SK-N-SH (cell line): ENCODE measurements around the gene ATOH1. TPM values are rescaled to one million over a fixed set of nuclear protein-coding genes. Genes with fewer than 3 reads are reported as not detected.

Source experiments
- CTCF ChIA-PET: fragments of 300-600, 350-600 bp; formaldehyde crosslinking; extraction: SDS; loops from one replicate; lab custom pipeline; 2021; lab: Yijun Ruan, JAX
- POLR2A ChIA-PET: fragments of 350-600 bp; sonication (Branson Sonifier 250); formaldehyde crosslinking; extraction: SDS; loops from one replicate; lab custom pipeline; 2020; ENCODE audit warnings: antibody characterized with exemption, inconsistent platforms; lab: Yijun Ruan, JAX
- DNase-seq: peaks from one replicate; pipeline ENCODE4 v3.0.0; 2012
- H2AFZ ChIP-seq: fragments of 200-600 bp; sonication (generic); 2 replicates; pipeline ENCODE4 v1.8.1; 2016; ENCODE audit warnings: antibody characterized with exemption, mild to moderate bottlenecking, low read depth
- H3F3A ChIP-seq: fragments of 200-600 bp; sonication (generic); replicated peaks from 2 replicates; pipeline ENCODE3; 2016; ENCODE audit warnings: antibody characterized with exemption, mild to moderate bottlenecking; ENCODE audit not compliant: insufficient read depth
- H3K27ac ChIP-seq, 2 experiments: fragments of 200-500 bp in 1 of 2; fragments of 200-600 bp in 1 of 2; sonication (Bioruptor generic) in 1 of 2; sonication (generic), shearing (Covaris generic) in 1 of 2; 2 replicates each; pipeline versions ENCODE4 v1.5.1 to v1.6.1; 2014 to 2016; ENCODE audit warnings: low read depth in 2 of 2, inconsistent platforms in 1 of 2, low read length in 1 of 2, mild to moderate bottlenecking in 1 of 2, mixed read lengths in 1 of 2
- H3K27me3 ChIP-seq: fragments of 200-600 bp; sonication (generic), shearing (Covaris generic); 2 replicates; pipeline ENCODE4 v1.6.1; 2016; ENCODE audit warnings: mixed run types; ENCODE audit not compliant: insufficient read depth
- H3K36me3 ChIP-seq, 2 experiments: fragments of 200-500 bp in 1 of 2; fragments of 200-600 bp in 1 of 2; sonication (Bioruptor generic) in 1 of 2; sonication (generic) in 1 of 2; replicated peaks in 1 of 2; 2 replicates each; pipeline versions ENCODE3 to v1.5.1; 2014 to 2016; ENCODE audit warnings: low read length in 1 of 2, mild to moderate bottlenecking in 1 of 2; ENCODE audit not compliant: insufficient read depth in 2 of 2, control insufficient read depth in 1 of 2
- H3K4me1 ChIP-seq, 2 experiments: fragments of 200-500 bp in 1 of 2; fragments of 200-600 bp in 1 of 2; sonication (Bioruptor generic) in 1 of 2; sonication (generic), shearing (Covaris generic) in 1 of 2; 2 replicates each; pipeline versions ENCODE4 v1.5.1 to v1.6.1; 2014 to 2016; ENCODE audit warnings: low read depth in 1 of 2, low read length in 1 of 2, mixed run types in 1 of 2; ENCODE audit not compliant: insufficient read depth in 2 of 2, control insufficient read depth in 1 of 2
- H3K4me2 ChIP-seq: fragments of 200-600 bp; sonication (generic), shearing (Covaris generic); 2 replicates; pipeline ENCODE4 v1.6.1; 2017; ENCODE audit warnings: mixed run types
- H3K4me3 ChIP-seq, 2 experiments: fragments of 200-500 bp in 1 of 2; fragments of 200-600 bp in 1 of 2; sonication (Bioruptor generic) in 1 of 2; sonication (generic), shearing (Covaris generic) in 1 of 2; 2 replicates each; pipeline versions ENCODE4 v1.5.1 to v1.8.1; 2014 to 2016; ENCODE audit warnings: low read depth in 2 of 2, inconsistent platforms in 1 of 2, low read length in 1 of 2, mild to moderate bottlenecking in 1 of 2, mixed read lengths in 1 of 2, moderate library complexity in 1 of 2
- H3K79me2 ChIP-seq: fragments of 200-600 bp; sonication (generic); 2 replicates; pipeline ENCODE4 v1.8.1; 2017; ENCODE audit warnings: mild to moderate bottlenecking; ENCODE audit not compliant: insufficient read depth
- H3K9ac ChIP-seq: fragments of 200-600 bp; sonication (generic); 2 replicates; pipeline ENCODE4 v1.6.1; 2017; ENCODE audit warnings: mixed run types
- H3K9me2 ChIP-seq: fragments of 200-600 bp; sonication (generic); 2 replicates; pipeline ENCODE4 v1.6.1; 2017; ENCODE audit warnings: mixed run types
- H3K9me3 ChIP-seq: fragments of 200-600 bp; sonication (generic); 2 replicates; pipeline ENCODE4 v1.6.1; 2017; ENCODE audit warnings: mixed run types, mild to moderate bottlenecking, moderate library complexity
- H4K20me1 ChIP-seq: fragments of 200-600 bp; sonication (generic); 2 replicates; pipeline ENCODE4 v1.6.1; 2017; ENCODE audit warnings: mild to moderate bottlenecking, mixed run types; ENCODE audit not compliant: insufficient read depth
- ELF1 ChIP-seq: IDR thresholded peaks from 2 replicates; pipeline ENCODE4 v1.4.0; 2012
- FOXJ3 ChIP-seq: sonication (generic); formaldehyde crosslinking; IDR thresholded peaks from 2 replicates; pipeline ENCODE4 v1.5.1; 2020; ENCODE audit warnings: mild to moderate bottlenecking, missing genetic modification reagents
- GATA2 ChIP-seq: sonication (generic); formaldehyde crosslinking; IDR thresholded peaks from 2 replicates; pipeline ENCODE4 v1.5.0; 2020; ENCODE audit warnings: mild to moderate bottlenecking, missing genetic modification reagents
- IRF3 ChIP-seq: fragments of 150-350 bp; IDR thresholded peaks from 2 replicates; pipeline ENCODE4 v1.6.1; 2016; ENCODE audit warnings: mild to moderate bottlenecking, low read depth, low read length
- JUND ChIP-seq: IDR thresholded peaks from 2 replicates; pipeline ENCODE4 v1.4.0; 2012
- MAX ChIP-seq: IDR thresholded peaks from 2 replicates; pipeline ENCODE4 v1.4.0; 2012; ENCODE audit warnings: low read depth
- MEF2A ChIP-seq: IDR thresholded peaks from 2 replicates; pipeline ENCODE4 v1.4.0; 2012; ENCODE audit warnings: low read depth, borderline replicate concordance
- MXI1 ChIP-seq: IDR thresholded peaks from 2 replicates; pipeline ENCODE4 v1.6.1; 2012; ENCODE audit warnings: mild to moderate bottlenecking, low read depth, low read length, improper control_type of control experiment
- NRF1 ChIP-seq: IDR thresholded peaks from 2 replicates; pipeline ENCODE4 v1.6.1; 2012; ENCODE audit warnings: low read depth, mild to moderate bottlenecking, low read length
- RCOR1 ChIP-seq: fragments of 150-350 bp; IDR thresholded peaks from 2 replicates; pipeline ENCODE4 v1.6.1; 2017; ENCODE audit warnings: antibody characterized with exemption, low read length
- REST ChIP-seq: IDR thresholded peaks from 2 replicates; pipeline ENCODE4 v1.6.1; 2012; ENCODE audit warnings: mild to moderate bottlenecking, low read depth, low read length, moderate library complexity
- RXRA ChIP-seq: IDR thresholded peaks from 2 replicates; pipeline ENCODE4 v1.4.0; 2012; ENCODE audit warnings: low read depth, mild to moderate bottlenecking, borderline replicate concordance
- SMC3 ChIP-seq: IDR thresholded peaks from 2 replicates; pipeline ENCODE4 v1.6.1; 2012; ENCODE audit warnings: low read depth, low read length, improper control_type of control experiment
- TAF1 ChIP-seq: IDR thresholded peaks from 2 replicates; pipeline ENCODE4 v1.6.1; 2012; ENCODE audit warnings: low read depth, mild to moderate bottlenecking, low read length, moderate library complexity, borderline replicate concordance
- TCF12 ChIP-seq: IDR thresholded peaks from 2 replicates; pipeline ENCODE4 v1.4.0; 2012
- USF1 ChIP-seq: IDR thresholded peaks from 2 replicates; pipeline ENCODE4 v1.4.0; 2012; ENCODE audit warnings: low read depth, borderline replicate concordance
- USF2 ChIP-seq: fragments of 150-350 bp; IDR thresholded peaks from 2 replicates; pipeline ENCODE4 v1.6.1; 2017; ENCODE audit warnings: antibody characterized with exemption, low read length, low read depth, borderline replicate concordance
- ZBTB33 ChIP-seq: IDR thresholded peaks from 2 replicates; pipeline ENCODE4 v1.4.0; 2012; ENCODE audit warnings: low read depth, borderline replicate concordance
- polyA plus RNA-seq, 3 experiments: library from polyadenylated mRNA; depleted of rRNA; stranded (reverse); fragments of >200 nt; gene quantifications; 2 replicates each; pipeline ENCODE4 v1.2.3, GENCODE V29; 2012

The ATOH1 gene
- polyA plus RNA-seq, 1 of the 3 experiments (the other 2 are of a cell fraction): not detected

- TF ChIP-seq MEF2A: no peak
- TF ChIP-seq TCF12: no peak
- no peak for TF ChIP-seq JUND
- no peak for TF ChIP-seq IRF3
- no peak for TF ChIP-seq MXI1
Observed at GRCh38 chr4:93842601-93843252, 14.2 kb downstream of the ATOH1 start (continued).

- TF ChIP-seq RXRA (no peak), FOXJ3 (CRISPR knock-in tag) (no peak), NRF1 (no peak), ZBTB33 (no peak), MAX (no peak), RCOR1 (no peak), GATA2 (CRISPR knock-in tag) (no peak), TCF12 (no peak), JUND (no peak), REST (no peak), ELF1 (no peak), MXI1 (no peak), TAF1 (no peak), USF1 (no peak), SMC3 (no peak), USF2 (no peak)
- Histone ChIP-seq H2AFZ (no peak overlapping the region), H3K27ac (no peak overlapping the region), H3K9me2 (no peaks in the 10 kb centered on the region), H3K27me3 (no peaks in the 10 kb centered on the region), H3K79me2 (no peaks in the 10 kb centered on the region), H4K20me1 (no peaks in the 10 kb centered on the region), H3F3A (no peaks in the 10 kb centered on the region), H3K4me2 (no peak overlapping the region), H3K9me3 (no peaks in the 10 kb centered on the region), H3K36me3 (no peaks in the 10 kb centered on the region), H3K9ac (no peak overlapping the region), H3K4me3 (no peak overlapping the region), H3K4me1 (no peaks in the 10 kb centered on the region)
- DNase-seq: no peak
- CTCF ChIA-PET: interaction anchor here (0.9 kb wide), 1 partner anchor 9 kb away, joined by 3 read pairs; no protein-coding TSS in a partner anchor
- POLR2A ChIA-PET: no interaction called here
Observed at GRCh38 chr4:93843772-93844171, 15.2 kb downstream of the ATOH1 start.
